Measurements from ENCODE around the gene SLC23A1.

The SLC23A1 gene

DNA sequence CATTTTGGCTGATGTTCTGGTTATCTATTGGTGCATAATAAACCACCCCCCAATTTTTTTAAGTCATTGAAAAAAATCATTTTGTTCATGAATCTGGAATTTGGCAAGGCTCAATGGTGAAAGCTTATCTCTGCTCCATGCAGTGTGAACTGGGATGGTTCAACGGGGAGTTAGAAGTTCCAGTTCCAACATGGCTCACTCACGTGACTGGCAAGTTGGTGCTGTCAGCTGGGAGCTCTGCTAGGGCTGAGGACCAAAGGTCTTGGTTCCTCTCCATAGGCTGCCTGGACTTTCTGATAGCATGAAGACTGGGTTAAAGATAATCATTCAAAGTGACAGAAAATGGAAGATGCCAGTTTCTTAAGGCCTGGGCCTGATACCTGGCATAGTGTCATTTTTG is 23.9 kb upstream of the SLC23A1 start:
- no peak for DNase-seq (ENCODE audit: low read depth)

DNA sequence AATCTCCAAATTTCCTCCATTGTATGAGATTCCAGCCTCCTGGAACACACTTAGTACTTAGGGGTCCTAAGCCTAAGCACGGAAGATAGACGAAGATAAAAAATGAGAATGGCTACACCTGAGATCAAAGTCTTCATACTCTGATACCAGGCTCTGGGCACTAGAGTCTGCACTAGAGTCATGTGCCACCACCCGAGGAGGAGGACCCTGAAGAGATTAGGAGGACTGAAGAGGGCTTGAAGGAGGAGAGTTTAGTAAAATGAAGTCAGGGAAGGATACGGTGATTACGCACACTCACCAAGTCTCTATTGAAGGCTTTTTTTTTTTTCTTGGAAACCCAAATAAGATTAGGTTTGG is 21.4 kb upstream of the SLC23A1 start:
- DNase-seq (ENCODE audit: low read depth): no peak

DNA sequence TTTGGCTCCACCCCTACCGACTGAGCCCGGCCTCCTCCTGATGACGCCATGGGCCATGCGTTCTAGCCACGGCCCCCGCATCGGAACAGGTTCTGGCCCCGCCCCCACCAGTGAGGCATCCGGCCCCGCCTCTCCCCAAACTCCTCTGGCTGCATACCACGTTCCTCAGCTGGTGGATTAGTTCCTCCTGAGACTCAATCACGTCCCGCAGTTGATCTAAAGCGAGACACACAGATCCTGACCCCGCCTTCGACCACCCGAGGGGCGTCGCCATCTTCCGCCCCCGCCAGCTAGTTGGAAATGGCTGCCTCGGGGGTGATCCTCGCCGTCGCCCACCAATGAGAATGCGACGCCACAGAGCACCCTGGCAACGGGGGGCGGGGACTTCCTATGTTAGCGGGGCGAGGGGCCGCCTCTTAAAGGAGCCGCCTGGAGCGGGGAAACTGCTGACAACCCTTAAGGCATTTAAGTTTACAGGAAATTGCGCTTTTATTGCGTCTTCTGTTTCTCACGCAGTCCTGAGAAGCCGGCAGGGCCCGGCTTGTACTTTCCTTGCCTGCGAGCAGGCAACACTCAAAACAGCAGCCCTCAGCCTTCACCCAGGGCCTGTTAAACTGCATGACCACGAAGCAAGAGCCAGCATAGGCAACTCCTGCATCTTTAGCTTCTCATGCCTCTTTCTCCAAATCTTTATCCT is 20.8 kb upstream of the SLC23A1 start, which contains the start of gene SPATA24:
SPATA24 (minus strand) TSS at position 303 of the 697 bp plus-strand sequence; CDS start at position 274, 29 bp downstream.
- DNase-seq (ENCODE audit: low read depth): peak; percentile 93

DNA sequence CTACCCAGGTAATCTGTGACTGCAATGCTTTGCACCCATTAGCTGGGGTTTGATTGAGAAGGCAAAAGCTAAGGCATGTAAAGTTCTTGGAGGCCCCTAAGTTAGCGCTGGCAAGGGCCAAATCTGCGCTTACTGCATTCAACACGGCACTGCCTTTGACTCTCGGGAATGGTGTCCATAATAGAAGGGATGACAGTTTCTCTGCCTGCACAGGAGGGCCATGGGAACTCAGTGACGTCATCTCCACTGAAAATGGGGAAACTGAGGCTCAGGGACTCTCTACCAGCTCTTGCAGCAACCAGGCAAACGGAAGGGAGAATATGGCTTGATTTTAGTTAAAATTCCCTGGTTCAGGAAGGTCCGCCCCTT is 20.3 kb upstream of the SLC23A1 start:
- DNase-seq (ENCODE audit: low read depth): no peak

DNA sequence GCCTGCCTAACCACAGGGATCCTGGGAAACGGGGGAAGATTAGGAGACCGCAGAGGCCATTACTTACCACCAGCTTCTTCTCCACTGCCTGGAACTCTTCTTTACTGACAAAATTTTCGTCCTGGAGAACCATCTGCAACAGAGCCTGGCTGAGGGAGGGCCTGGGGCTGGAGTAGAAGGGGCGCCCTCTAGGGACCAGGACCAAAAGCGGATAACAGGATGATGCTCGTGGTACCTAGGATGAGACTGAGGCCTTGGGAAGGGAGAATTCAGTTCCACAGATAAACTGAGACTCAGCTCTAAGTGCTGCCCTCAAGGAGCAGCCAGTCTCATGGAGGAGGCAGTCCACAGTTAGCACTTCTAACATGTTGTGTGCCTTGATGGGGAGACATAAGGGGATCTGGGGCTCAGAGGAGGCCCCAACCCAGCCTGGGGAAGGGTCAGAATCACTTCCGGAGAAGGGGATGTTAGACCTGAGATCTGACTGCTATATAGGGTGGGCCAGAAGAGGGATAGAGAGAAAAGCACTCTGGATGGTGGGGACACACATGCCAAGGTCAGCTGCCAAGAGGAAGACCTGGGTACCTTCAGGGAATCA is 19.6 kb upstream of the SLC23A1 start:
- DNase-seq (ENCODE audit: low read depth): no peak

DNA sequence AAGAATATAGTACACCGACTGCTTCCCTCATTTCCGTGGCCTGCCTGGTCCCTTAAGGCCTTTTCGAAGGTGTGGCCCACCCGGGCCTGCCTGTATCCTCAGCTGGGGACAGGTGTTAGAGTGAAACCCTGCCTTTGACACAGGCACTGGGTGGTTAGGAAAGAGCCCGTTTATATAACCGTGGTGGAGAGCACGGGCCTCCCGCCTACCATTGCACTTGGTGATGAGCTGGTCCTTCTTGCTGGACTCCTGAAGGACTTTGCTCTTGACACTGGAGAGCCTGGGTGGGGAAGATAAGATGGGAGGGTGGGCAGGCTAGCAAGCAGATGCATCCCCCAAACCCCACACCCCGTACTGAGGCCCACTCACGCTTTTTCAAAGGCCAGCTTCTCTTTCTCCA is 18.4 kb upstream of the SLC23A1 start:
- DNase-seq (ENCODE audit: low read depth): no peak

DNA sequence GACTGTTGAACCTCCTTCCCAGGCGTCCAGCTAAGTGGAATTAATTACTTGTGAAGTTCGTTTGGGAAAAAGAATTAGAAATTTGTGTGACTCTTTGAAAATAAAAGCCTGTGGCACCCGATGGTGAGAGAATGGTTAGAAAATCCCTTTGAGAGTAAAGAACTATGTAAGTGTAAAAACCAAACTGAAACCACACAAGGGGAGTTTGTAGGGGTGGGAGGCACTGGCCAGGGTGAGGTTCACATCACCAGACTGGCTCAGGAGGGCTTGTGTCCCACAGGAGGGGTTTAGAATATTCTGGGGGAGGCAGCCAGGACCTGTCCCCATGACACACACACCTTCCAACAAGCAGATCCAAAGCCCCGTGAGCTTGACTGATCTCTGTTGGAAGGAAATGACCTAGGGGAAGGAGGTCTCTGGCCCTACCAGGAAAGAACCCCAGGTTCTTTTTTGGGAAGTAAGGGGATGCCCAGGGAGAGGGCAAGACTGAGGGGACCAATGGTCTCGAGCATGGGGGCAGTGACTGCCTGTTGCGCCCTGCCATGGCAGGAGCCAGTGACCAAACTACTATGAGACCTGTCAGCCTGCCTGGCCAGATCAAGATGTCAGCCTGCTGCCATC is 16.5 kb upstream of the SLC23A1 start:
- no peak for DNase-seq (ENCODE audit: low read depth)

DNA sequence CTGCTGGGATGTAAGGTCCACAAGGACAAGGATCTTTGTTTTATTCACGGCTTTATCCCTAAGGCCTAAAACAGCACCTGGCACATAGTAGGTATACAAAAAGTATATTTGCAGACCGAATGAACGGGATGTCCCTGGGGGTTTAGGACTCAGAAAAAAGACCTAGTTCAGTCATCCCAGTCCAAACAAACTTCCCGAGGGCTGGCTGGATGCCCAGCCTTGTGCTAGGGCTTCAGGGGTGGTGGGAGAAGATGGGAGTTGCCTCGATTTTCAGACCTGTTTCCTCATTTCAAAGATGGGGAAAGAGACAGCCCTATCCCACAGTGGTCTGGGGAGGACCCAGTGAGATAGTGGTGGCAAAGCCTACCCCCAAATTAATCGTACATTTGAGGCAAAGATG is 14.8 kb upstream of the SLC23A1 start:
- DNase-seq (ENCODE audit: low read depth): no peak

DNA sequence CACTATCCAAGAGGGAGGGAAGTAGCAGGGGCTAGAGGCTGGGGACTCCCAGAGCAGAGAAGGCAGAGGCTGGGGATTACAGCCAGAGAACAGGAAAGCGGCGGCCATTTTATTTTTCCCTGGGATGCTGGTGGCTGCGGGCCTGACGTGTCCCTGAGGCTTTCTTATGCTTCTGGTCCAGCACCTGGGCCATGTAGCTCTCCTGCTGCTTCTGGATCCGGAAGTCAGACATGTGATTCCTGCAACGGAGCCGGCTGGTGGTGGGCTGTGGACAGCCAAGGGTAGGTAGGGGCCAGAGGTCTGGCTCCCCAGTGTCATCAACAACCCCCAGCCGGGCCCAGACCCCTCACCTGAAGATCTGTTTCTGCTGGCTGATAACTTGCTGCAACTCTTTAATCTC is 13.6 kb upstream of the SLC23A1 start:
- no peak for DNase-seq (ENCODE audit: low read depth)

DNA sequence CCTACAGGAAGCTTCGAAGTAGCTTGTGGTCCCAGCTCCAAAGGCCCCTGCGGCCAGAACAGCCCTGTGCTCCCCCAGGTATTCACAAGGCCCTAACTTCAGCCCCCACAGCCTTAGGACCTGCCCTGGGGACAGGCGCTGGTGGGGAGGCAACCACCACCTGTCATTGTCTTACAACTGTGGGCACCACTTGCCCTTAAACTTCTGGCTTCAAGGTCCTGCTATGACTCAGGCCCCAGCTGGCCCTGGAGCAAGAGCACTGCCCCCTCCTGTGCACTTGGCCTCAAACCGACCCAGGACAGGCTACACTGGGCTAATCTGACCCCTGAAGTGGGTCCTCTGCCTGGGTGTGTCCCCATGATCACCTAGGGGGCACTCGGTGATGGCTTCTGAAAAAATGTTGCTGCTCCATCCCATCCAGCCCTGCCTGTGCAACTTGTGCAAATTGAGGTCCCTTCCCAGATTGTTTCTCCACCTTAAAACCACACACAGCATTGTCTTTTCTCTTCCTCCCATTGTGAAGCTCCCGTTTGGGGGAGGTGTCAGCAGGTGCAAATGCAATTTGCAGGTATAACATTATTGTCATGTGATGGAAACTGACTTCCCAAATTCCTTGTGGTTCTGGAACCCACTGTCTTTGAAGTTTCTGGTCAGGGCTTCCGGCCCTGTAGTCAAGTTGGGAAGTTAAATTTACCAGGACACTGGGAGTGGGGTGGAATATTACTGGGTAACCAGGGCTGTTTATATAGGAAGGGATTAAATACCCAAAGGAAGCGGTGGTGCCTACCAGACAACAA is 12.9 kb upstream of the SLC23A1 start:
- no peak for DNase-seq (ENCODE audit: low read depth)

DNA sequence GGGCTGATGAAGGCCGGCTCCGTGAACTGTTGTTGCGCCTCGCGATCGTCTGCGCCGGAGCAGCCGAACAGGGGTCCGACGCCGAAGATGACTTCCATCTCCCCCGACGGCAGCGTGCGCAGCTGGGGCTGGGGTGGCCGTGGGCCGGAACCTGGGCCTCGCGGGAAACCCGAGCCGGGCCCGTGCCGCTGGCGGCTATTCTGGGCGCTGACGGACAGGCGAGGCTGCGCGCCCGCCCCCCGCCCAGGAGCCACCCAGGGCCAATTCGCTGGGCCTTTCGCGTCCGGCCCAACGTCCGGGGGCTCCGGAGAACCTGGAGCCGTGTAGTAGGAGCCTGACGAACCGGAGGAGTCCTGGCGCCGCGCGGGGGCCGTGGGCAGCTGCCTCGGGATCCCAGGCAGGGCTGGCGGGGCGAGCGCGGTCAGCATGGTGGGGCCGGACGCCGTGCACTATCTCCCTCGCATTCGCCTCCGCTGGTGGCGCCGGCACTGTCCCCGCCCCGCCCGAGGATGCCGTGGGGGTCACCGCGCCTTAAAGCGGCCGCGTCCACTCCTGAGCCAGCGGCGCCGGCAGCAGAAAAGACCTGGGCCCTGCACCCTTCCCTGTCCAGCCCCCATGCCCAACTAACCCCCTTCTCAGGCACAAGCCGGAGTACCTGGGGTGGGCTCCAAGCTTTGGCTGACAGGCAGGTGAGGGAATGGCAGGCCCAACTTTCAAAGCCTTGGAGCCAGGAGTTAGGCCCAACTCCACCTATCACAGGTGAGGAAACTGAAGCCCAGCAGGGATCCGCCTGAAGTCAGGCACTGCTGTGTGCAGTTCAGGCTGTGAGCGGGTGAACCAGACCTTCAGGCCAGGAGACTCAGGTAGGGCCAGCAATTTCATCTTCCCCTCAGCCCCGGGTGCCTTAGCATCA is 11.8 kb upstream of the SLC23A1 start, which contains the start of gene PROB1:
PROB1 (minus strand) TSS at position 451 of the 913 bp plus-strand sequence; CDS start at position 428, 23 bp downstream.
- DNase-seq (ENCODE audit: low read depth): no peak

DNA sequence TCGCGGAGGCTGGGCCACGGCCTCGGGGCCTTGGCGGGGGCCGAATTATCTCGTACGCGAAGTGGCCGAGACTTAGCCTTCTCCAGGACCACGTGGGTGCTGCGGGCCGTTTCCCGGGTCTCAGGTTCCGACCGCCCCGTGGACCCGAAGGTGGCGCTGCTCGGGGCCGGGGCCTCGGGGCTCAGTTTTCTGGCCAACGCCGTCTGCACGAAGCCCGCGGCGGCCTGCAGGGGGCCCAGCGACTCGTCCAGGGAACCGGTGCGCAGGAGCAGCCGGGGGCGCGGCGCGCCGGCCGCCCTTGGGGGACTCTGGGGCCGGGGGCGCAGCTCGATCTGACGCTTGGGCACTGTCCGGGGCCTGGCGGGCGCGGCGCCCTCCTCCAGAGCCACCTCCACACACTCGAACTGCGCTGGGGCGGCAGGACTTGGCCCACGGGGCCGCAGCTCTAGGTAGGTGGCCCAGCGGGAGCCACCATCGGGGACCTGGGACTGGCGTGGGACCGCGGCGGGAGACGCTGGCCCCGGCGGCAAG is 11.1 kb upstream of the SLC23A1 start:
- DNase-seq (ENCODE audit: low read depth): no peak

DNA sequence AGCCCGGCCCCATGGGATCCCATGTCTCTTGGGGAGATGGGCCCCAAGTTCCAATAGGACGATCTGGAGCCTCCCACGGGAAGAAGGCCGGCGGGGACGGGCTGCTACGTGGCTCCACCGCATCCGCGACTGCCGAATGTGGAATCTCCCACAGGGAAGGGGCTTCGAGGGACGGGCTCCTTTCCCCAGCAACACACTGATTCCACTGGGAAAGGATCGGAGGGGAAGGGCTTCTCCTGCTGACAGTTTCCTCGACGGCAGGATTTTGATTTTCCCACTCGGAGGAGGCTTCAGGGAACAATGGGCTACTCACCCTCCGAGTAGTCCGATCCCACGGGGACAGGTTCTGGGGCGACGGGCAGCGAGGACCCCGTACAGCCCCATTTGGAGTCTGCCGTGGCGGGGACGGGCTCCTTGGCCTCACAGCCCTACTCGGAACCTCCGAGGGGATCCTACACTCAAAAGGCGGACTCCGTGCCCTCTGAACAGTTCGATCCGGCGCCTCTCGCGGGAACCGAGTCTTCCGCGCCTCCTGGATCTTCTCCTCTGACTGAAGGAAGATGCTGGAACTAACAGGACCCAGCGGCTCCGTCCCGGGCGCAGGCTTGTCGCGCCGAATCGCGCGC is 10.5 kb upstream of the SLC23A1 start:
- DNase-seq (ENCODE audit: low read depth): no peak

DNA sequence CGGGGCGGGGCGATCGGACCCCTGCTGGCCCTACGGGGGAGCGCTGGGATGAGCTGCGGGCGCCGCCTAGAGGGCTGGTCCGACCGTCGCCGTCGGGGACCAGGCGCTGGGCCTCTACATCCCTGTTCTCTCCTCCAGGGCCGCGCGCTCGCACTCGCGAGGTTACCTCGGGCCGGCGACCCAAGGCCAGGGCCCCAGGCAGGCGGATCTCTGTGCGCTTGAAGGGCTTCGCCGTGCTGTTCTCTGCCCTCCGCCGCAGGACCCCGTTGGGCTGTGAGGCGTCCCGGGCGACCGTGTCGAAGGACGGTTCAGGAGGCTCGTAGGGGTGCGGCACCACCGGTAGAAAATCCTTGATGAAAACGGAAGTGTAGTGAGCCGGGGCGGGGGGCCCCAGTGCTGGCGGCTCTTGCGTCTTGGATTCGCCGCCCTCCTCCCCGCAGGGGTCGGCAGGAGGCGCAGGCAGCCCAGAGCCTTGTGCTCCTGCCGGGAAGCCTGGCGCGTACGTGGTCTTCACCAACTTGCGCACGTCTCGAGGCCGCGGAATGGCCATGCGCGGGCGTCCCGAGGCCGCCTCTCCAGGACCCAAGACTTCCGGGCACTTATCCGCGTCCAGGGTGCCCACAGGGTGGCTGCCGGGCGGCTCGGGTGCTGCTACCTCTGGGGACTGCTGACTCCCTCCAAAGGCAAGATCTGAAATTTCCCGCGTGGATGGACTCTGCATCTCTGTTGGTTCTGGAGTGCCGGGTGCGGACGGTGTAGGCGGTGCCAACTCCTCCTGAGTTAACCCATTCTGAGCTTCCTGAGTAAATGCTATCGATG is 9.8 kb upstream of the SLC23A1 start:
- no peak for DNase-seq (ENCODE audit: low read depth)

DNA sequence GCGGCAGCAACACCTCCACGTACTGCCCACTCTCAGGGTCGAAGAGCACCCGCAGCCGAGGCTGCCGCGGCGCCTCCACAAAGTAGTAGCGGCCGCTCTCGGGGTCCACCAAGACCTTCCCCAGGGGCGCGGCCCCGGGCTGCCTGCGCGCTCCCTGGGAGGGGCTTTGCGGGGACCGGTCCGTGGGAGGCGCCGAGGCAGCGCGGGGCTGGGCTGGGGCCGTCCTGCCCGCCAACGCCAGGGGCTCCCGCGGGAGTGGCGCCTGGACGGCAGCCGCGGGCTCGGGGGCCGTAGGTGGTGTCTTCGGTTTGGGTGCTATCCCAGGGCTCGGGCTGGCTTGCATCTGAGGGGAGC is 9.2 kb upstream of the SLC23A1 start:
- no peak for DNase-seq (ENCODE audit: low read depth)

DNA sequence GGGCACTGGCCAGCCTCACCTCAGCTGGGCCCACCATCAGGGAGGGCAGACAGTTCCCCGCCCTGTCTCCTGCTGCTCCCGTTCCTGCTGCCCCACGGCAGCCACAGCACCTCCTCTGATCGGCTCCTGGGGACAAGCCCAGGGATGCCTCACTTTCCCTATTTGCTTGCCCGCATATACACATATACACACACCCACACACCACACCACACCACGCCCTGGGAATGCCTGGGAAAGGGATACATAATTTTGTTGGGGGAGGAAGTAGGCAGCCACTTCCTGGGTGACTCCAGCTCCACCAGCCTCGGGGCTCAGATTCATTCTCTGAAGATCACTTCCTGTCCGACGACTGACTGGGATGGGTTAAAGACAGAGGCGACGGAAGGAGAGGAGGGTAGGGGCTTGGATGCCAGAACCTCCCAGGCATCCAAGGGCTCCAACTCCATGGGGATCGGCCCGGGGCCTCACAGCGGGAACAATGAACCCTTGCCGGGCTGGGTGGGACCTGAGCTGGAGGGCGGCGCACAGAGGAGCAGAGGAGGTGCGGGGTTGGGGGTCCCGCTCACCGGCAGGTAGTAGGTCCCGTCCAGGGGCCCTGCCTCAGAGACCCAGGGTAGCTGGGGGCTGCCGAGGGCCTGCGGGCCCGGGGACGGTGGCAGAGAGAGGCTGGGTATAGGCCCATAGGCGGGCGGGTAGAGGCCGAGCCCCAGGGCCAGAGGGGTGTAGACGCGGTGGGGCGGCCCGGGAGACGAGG is 8.7 kb upstream of the SLC23A1 start:
- no peak for DNase-seq (ENCODE audit: low read depth)

DNA sequence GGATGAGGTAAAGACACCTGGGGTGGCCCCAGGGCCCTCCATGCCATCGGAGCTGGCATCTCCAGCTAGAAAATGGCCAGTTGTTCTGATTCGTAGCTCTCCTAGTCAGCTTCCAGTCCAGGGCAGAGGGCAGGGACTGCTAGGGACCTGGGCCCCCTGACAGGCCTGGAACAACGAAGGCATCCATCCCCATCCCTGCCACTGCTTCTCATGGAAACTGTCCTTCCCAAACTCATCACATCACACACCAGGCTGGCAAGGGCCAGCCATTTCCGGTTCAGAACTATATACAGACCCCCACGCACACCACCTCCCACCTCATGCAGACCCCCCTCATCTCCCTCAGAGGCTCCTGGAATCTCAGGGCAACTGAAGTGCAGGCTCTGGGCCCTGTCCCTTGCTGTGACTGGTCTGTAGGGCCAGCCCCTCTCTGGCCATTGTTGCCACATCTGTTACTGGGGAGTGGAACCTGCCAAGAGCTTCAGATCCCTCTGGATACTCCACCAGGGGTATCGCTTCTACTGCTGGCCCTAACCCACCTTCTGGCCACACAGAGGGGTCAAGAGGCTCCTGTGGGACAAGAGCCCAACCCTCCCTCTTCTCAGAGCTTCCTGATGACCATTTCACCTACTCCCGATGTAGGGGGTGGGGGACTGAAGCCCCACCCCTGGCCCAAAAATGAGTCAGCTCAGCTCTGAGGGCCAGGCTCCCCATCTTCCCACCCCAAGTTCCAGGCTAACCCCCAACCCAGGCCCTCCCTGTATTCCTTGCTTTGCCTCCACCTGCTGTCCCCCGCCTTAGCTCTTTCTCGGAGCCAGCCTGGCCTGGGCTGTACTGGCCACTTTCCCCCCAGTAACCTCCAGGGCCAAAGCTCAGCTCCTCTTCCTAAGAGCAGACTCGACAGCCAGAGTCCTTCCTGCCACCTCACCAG is 7.8 kb upstream of the SLC23A1 start:
- DNase-seq (ENCODE audit: low read depth): no peak

All from GM04504 (cell line).